Colonic mucosa (tissue), 4 donors: ENCODE measurements around the gene SH3D19. TPM values are rescaled to one million over a fixed set of nuclear protein-coding genes. Genes with fewer than 3 reads are reported as not detected.

Experiments
- DNase-seq: peaks from one replicate; pipeline ENCODE4 v3.0.0-alpha.2; 2020
- H3K27ac ChIP-seq: fragments of 200-600 bp; one replicate; pipeline ENCODE4 v1.8.0; 2021
- H3K27me3 ChIP-seq: fragments of 200-600 bp; one replicate; pipeline ENCODE4 v1.8.0; 2021
- H3K36me3 ChIP-seq: fragments of 200-600 bp; one replicate; pipeline ENCODE4 v1.8.0; 2021
- H3K4me1 ChIP-seq: fragments of 200-600 bp; one replicate; pipeline ENCODE4 v1.8.0; 2021; ENCODE audit warnings: mild to moderate bottlenecking
- H3K4me3 ChIP-seq: fragments of 200-600 bp; one replicate; pipeline ENCODE4 v1.8.0; 2021
- H3K9ac ChIP-seq, 2 donors: one replicate each; pipeline ENCODE4 v1.7.0; 2013; ENCODE audit warnings: control low read depth in 2 of 2, low read depth in 2 of 2, low read length in 2 of 2
- H3K9me3 ChIP-seq: fragments of 200-600 bp; one replicate; pipeline ENCODE4 v1.8.0; 2021
- intact Hi-C: fragments of 100-400 bp; cut with DNase I; formaldehyde crosslinking; loops from one replicate; pipeline ENCODE4 v1.14.1; 2022
- total RNA-seq, 2 donors: library from RNA; stranded (reverse); fragmentation: NEBNext Ultra II Directional in 1 of 2; extraction: Animal tissue kit (Norgen Biotek cat#: 25700) in 1 of 2; gene quantifications; one replicate each; pipeline ENCODE4 v1.2.1, GENCODE V29; 2021
- TF ChIP-seq, protein P1 (sequence below): fragments of 200-600 bp; IDR thresholded peaks from one replicate; pipeline ENCODE4 v1.8.0; 2022; ENCODE audit warnings: antibody characterized with exemption, mild to moderate bottlenecking
- donor health status: healthy.
- donor health status: DM: no; HTN: no; CAD: no.
- donor health status: DM: no; HTN: no; CAD: no.

SH3D19 gene
- total RNA-seq, 2 donors from 2014 or later: 75.5 to 104 TPM

DNA sequence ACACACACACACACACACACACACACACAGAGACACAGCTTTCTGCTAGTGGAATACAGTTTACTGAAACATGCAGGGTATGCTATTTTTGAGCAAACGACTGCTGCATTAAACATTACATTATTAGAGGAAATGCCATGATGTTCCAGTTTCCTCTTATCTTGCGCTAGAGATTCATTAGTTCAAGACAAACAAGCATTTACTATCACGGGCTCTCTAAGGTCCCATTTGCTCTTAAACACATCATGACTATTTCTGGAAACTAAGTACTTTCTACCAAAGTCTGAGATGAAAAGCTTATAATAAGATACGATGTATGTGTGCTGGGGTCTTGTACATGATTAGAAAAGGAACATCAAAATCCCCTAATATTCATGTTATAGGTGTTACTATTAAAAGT is 177.1 kb downstream of the SH3D19 start:
- Histone ChIP-seq H3K9ac (no peak overlapping the region), H3K9me3 (no peaks in the 10 kb centered on the region), H3K4me1 (no peaks in the 10 kb centered on the region), H3K27me3 (no peaks in the 10 kb centered on the region), H3K4me3 (no peak overlapping the region), H3K27ac (no peak overlapping the region), H3K36me3 (no peaks in the 10 kb centered on the region)
- intact Hi-C loops: no loop called here
- DNase-seq: no peak
- TF ChIP-seq, protein P1, sequence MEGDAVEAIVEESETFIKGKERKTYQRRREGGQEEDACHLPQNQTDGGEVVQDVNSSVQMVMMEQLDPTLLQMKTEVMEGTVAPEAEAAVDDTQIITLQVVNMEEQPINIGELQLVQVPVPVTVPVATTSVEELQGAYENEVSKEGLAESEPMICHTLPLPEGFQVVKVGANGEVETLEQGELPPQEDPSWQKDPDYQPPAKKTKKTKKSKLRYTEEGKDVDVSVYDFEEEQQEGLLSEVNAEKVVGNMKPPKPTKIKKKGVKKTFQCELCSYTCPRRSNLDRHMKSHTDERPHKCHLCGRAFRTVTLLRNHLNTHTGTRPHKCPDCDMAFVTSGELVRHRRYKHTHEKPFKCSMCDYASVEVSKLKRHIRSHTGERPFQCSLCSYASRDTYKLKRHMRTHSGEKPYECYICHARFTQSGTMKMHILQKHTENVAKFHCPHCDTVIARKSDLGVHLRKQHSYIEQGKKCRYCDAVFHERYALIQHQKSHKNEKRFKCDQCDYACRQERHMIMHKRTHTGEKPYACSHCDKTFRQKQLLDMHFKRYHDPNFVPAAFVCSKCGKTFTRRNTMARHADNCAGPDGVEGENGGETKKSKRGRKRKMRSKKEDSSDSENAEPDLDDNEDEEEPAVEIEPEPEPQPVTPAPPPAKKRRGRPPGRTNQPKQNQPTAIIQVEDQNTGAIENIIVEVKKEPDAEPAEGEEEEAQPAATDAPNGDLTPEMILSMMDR: no peak

DNA sequence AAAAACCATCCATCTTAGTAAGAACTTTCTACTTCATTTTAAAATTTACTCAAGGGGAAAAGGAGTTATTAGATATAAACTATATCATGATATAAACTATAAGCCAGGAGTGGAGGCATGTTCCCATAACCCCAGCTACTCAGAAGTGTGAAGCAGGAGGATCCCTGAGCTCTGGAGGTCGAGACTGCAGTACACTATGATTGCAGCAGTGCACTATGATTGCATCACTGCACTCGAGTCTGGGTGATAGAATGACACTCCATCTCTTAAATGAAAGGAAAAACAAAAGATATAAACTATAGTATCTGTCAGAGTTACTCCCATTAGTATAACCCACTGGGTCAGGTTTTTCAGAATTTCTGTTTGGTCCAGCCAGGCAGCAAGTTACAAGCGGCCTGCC is 178.4 kb downstream of the SH3D19 start:
- Histone ChIP-seq H3K36me3 (no peaks in the 10 kb centered on the region), H3K4me3 (no peak overlapping the region)

DNA sequence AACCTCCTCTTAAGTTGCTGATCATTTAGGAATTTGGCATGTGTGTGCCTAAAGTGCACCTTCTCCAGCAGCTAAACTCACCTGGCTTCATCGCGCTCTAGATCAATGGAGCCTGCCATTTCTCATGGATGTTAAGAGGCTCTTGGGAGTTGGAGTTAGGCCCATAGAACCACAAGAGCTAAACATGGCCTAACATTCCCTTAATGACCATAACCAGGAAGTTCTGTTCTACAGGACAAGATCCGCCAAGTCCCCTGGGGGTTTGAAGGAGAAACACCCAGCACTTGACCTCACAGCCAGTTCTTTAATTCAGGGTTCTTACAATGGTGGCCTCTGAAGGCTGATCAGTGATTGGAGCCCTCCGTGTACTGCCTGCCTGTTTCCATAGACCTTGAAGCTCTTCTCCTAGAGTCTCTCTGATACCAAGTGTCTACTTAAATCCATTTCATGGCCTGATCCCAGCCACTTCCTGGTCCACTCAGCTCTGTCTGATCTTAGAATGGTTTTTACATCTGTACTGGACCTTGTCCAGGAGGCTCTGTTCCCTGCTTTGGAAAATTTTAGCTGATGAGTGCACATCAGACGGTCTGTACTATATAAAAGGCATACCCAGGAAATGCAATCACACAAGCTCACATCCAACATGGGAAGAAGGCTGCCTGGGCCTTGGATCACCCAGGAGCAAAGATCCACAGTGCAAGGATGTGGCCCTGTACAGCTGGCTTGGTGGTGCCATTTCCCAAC is 180.9 kb downstream of the SH3D19 start:
- Histone ChIP-seq H3K36me3 (no peaks in the 10 kb centered on the region), H3K27ac (no peak overlapping the region), H3K27me3 (no peaks in the 10 kb centered on the region), H3K4me3 (no peak overlapping the region), H3K9me3 (no peaks in the 10 kb centered on the region), H3K4me1 (no peaks in the 10 kb centered on the region), H3K9ac (no peak overlapping the region)
- no peak for DNase-seq
- TF ChIP-seq, protein P1: no peak
- intact Hi-C loops: no loop called here

More for the DNA sequence above, 178.4 kb downstream of the SH3D19 start:
- TF ChIP-seq, protein P1: no peak
- Histone ChIP-seq H3K4me1 (no peaks in the 10 kb centered on the region), H3K9ac (no peak overlapping the region), H3K9me3 (no peaks in the 10 kb centered on the region), H3K27me3 (no peaks in the 10 kb centered on the region), H3K27ac (no peak overlapping the region)
- DNase-seq: no peak
- intact Hi-C loops: no loop called here

DNA sequence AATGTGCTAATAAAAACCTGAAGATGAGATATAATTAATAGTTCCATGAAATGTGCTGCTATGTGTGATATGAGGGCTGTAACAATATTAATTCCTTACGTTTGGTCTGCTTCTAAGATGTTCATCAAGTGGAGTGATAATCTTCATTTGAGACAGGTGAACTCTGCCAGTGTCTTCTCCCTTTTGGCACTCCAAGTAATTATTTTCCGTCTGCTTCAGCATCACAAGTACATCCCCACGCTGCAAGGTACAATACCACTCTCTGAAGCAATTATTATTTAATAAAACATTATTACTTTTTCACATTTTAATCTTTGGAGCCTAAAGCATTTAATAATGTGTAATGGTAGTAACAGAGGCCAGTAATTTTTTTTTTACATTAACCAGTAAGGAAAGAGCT is 181.6 kb downstream of the SH3D19 start:
- DNase-seq: no peak
- no peaks in the 10 kb centered on the region for H3K27me3 ChIP-seq
- intact Hi-C loops: no loop called here
- no peaks in the 10 kb centered on the region for H3K36me3 ChIP-seq
- H3K27ac ChIP-seq: no peak overlapping the region
- no peak overlapping the region for H3K4me3 ChIP-seq
- TF ChIP-seq, protein P1: no peak
- H3K9ac ChIP-seq: no peak overlapping the region
- H3K9me3 ChIP-seq: no peaks in the 10 kb centered on the region
- no peaks in the 10 kb centered on the region for H3K4me1 ChIP-seq

DNA sequence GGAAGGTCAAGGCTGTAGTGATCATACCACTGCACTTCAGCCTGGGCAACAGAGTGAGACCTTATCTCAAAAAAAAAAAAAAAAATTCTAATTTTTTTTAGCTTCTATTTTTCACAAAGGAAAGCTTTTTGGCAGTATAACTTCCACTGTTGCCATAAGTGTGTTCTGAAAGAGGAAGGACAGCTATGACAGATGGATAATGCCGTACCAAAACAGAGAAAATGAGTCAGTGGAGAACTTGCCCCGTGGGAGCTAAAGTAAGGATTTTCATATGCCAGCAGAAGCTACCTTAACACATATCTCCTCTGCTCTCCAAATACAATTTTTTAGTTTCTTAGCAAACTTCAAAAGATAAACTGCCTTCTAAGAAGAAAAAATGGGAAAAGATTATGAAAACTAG is 182.2 kb downstream of the SH3D19 start:
- H3K9me3 ChIP-seq: no peaks in the 10 kb centered on the region
- DNase-seq: no peak
- H3K27ac ChIP-seq: no peak overlapping the region
- no peaks in the 10 kb centered on the region for H3K4me1 ChIP-seq
- intact Hi-C loops: no loop called here
- H3K27me3 ChIP-seq: no peaks in the 10 kb centered on the region
- TF ChIP-seq, protein P1: no peak
- H3K4me3 ChIP-seq: no peak overlapping the region
- no peaks in the 10 kb centered on the region for H3K36me3 ChIP-seq
- H3K9ac ChIP-seq: no peak overlapping the region
